ENCODE results near the gene MGLL. TPM values are rescaled to one million over a fixed set of nuclear protein-coding genes. Genes with fewer than 3 reads are reported as not detected.
"Not testable (repeated sequence)": the region's sequence is repeated elsewhere in the genome, so short reads cannot be mapped to it uniquely, and the experiment has no call there.

The MGLL gene
- total RNA-seq, 1 experiment from 2014 or later, result 42.4 TPM

- CTCF ChIA-PET, result no interaction called here
- H3K27me3 Mint-ChIP-seq (ENCODE audit: unreplicated experiment), result no peaks in the 10 kb centered on the region
- no peak overlapping the region for H3K27ac Mint-ChIP-seq (ENCODE audit: unreplicated experiment)
- TF ChIP-seq CTCF (IDR thresholded peaks at IDR 0.05; ENCODE audit: unreplicated experiment), result no peak
- no peaks in the 10 kb centered on the region for H3K4me1 Mint-ChIP-seq (ENCODE audit: low read depth, unreplicated experiment)
- no peaks in the 10 kb centered on the region for H3K9me3 Mint-ChIP-seq (ENCODE audit: low read depth, unreplicated experiment)
- intact Hi-C loops (cut with micrococcal nuclease; ENCODE audit: unreplicated experiment), result no loop called here
- no TSS peak for BruUV-seq (replicated peaks)
- DNase-seq, result no peak
- no peak overlapping the region for H3K4me3 Mint-ChIP-seq (ENCODE audit: low read depth, unreplicated experiment)
- no peaks in the 10 kb centered on the region for H3K36me3 Mint-ChIP-seq (ENCODE audit: insufficient read depth, unreplicated experiment)
Measured at GRCh38 chr3:127686512-127686894, 135.8 kb downstream of the MGLL start.

GRCh38 chr3:127685708-127686511, 136.4 kb downstream of the MGLL start:
- Mint-ChIP-seq H3K27me3 (ENCODE audit: unreplicated experiment) (no peaks in the 10 kb centered on the region), H3K4me3 (ENCODE audit: low read depth, unreplicated experiment) (no peak overlapping the region), H3K27ac (ENCODE audit: unreplicated experiment) (no peak overlapping the region), H3K4me1 (ENCODE audit: low read depth, unreplicated experiment) (no peaks in the 10 kb centered on the region), H3K36me3 (ENCODE audit: insufficient read depth, unreplicated experiment) (no peaks in the 10 kb centered on the region), H3K9me3 (ENCODE audit: low read depth, unreplicated experiment) (no peaks in the 10 kb centered on the region)
- DNase-seq, result no peak
- TF ChIP-seq CTCF (IDR thresholded peaks at IDR 0.05; ENCODE audit: unreplicated experiment), result no peak
- intact Hi-C loops (cut with micrococcal nuclease; ENCODE audit: unreplicated experiment), result no loop called here
- BruUV-seq (replicated peaks), result no TSS peak
- CTCF ChIA-PET, result interaction anchor here (0.6 kb wide), 1 partner anchor 420 kb away, joined by 3 read pairs; no protein-coding TSS in a partner anchor

- CTCF ChIA-PET, result interaction anchor here (0.6 to 1.9 kb wide), 2 partner anchors 9 to 421 kb away, joined by 3 to 8 read pairs; no protein-coding TSS in a partner anchor
- H3K9me3 Mint-ChIP-seq (ENCODE audit: low read depth, unreplicated experiment), result no peaks in the 10 kb centered on the region
- TF ChIP-seq CTCF (IDR thresholded peaks at IDR 0.05; ENCODE audit: unreplicated experiment), result no peak
Measured at GRCh38 chr3:127684871-127685707, 137.2 kb downstream of the MGLL start.

GRCh38 chr3:127682561-127682960, 139.8 kb downstream of the MGLL start:
- no TSS peak for BruUV-seq (replicated peaks)
- CTCF ChIA-PET, result interaction anchor here (1.2 to 1.3 kb wide), 2 partner anchors 8 to 286 kb away, joined by 3 read pairs; no protein-coding TSS in a partner anchor
- intact Hi-C loops (cut with micrococcal nuclease; ENCODE audit: unreplicated experiment), result no loop called here

More at GRCh38 chr3:127684871-127685707, 137.2 kb downstream of the MGLL start:
- no peak for DNase-seq
- Mint-ChIP-seq H3K4me1 (ENCODE audit: low read depth, unreplicated experiment) (no peaks in the 10 kb centered on the region), H3K27me3 (ENCODE audit: unreplicated experiment) (no peaks in the 10 kb centered on the region), H3K36me3 (ENCODE audit: insufficient read depth, unreplicated experiment) (no peaks in the 10 kb centered on the region), H3K4me3 (ENCODE audit: low read depth, unreplicated experiment) (no peak overlapping the region), H3K27ac (ENCODE audit: unreplicated experiment) (no peak overlapping the region)
- intact Hi-C loops (cut with micrococcal nuclease; ENCODE audit: unreplicated experiment), result no loop called here
- BruUV-seq (replicated peaks), result no TSS peak

GRCh38 chr3:127682175-127682554, 140.2 kb downstream of the MGLL start:
- intact Hi-C loops (cut with micrococcal nuclease; ENCODE audit: unreplicated experiment); H3K9me3 Mint-ChIP-seq (ENCODE audit: low read depth, unreplicated experiment); H3K4me3 Mint-ChIP-seq (ENCODE audit: low read depth, unreplicated experiment); H3K27ac Mint-ChIP-seq (ENCODE audit: unreplicated experiment); H3K4me1 Mint-ChIP-seq (ENCODE audit: low read depth, unreplicated experiment); H3K36me3 Mint-ChIP-seq (ENCODE audit: insufficient read depth, unreplicated experiment); DNase-seq; H3K27me3 Mint-ChIP-seq (ENCODE audit: unreplicated experiment); BruUV-seq (replicated peaks): not testable (repeated sequence)
- CTCF ChIA-PET, result interaction anchor here (1.2 kb wide), 1 partner anchor 9 kb away, joined by 3 read pairs; no protein-coding TSS in a partner anchor

More at GRCh38 chr3:127682561-127682960, 139.8 kb downstream of the MGLL start:
- Mint-ChIP-seq H3K27ac (ENCODE audit: unreplicated experiment) (no peak overlapping the region), H3K9me3 (ENCODE audit: low read depth, unreplicated experiment) (no peaks in the 10 kb centered on the region), H3K4me1 (ENCODE audit: low read depth, unreplicated experiment) (no peaks in the 10 kb centered on the region), H3K4me3 (ENCODE audit: low read depth, unreplicated experiment) (no peak overlapping the region), H3K36me3 (ENCODE audit: insufficient read depth, unreplicated experiment) (no peaks in the 10 kb centered on the region), H3K27me3 (ENCODE audit: unreplicated experiment) (no peaks in the 10 kb centered on the region)
- no peak for DNase-seq
- TF ChIP-seq CTCF (IDR thresholded peaks at IDR 0.05; ENCODE audit: unreplicated experiment), result no peak
